Measurements from ENCODE around the gene MFSD12.

MFSD12 gene

GRCh38 chr19:3535235-3535535 is 22.2 kb downstream of the MFSD12 start:
- peaks cover 33% of the 10 kb centered on the region for H3K36me3 ChIP-seq (ENCODE audit: low read depth)
- H3K9me3 ChIP-seq (ENCODE audit: severe bottlenecking), result no peaks in the 10 kb centered on the region
- ATAC-seq (ENCODE audit: low read depth) (no peak), DNase-seq (ENCODE audit: low spot score) (no peak)
- no peaks in the 10 kb centered on the region for H3K4me1 ChIP-seq (ENCODE audit: insufficient read depth, poor library complexity, severe bottlenecking)
- H3K27me3 ChIP-seq (ENCODE audit: insufficient read depth, poor library complexity, severe bottlenecking), result no peaks in the 10 kb centered on the region
- TF ChIP-seq, protein P1, sequence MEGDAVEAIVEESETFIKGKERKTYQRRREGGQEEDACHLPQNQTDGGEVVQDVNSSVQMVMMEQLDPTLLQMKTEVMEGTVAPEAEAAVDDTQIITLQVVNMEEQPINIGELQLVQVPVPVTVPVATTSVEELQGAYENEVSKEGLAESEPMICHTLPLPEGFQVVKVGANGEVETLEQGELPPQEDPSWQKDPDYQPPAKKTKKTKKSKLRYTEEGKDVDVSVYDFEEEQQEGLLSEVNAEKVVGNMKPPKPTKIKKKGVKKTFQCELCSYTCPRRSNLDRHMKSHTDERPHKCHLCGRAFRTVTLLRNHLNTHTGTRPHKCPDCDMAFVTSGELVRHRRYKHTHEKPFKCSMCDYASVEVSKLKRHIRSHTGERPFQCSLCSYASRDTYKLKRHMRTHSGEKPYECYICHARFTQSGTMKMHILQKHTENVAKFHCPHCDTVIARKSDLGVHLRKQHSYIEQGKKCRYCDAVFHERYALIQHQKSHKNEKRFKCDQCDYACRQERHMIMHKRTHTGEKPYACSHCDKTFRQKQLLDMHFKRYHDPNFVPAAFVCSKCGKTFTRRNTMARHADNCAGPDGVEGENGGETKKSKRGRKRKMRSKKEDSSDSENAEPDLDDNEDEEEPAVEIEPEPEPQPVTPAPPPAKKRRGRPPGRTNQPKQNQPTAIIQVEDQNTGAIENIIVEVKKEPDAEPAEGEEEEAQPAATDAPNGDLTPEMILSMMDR (IDR thresholded peaks at IDR 0.05; ENCODE audit: poor library complexity, severe bottlenecking), result no peak
- no peak overlapping the region for H3K4me3 ChIP-seq (ENCODE audit: severe bottlenecking)
- H3K27ac ChIP-seq (ENCODE audit: poor library complexity, severe bottlenecking), result no peak overlapping the region

DNA sequence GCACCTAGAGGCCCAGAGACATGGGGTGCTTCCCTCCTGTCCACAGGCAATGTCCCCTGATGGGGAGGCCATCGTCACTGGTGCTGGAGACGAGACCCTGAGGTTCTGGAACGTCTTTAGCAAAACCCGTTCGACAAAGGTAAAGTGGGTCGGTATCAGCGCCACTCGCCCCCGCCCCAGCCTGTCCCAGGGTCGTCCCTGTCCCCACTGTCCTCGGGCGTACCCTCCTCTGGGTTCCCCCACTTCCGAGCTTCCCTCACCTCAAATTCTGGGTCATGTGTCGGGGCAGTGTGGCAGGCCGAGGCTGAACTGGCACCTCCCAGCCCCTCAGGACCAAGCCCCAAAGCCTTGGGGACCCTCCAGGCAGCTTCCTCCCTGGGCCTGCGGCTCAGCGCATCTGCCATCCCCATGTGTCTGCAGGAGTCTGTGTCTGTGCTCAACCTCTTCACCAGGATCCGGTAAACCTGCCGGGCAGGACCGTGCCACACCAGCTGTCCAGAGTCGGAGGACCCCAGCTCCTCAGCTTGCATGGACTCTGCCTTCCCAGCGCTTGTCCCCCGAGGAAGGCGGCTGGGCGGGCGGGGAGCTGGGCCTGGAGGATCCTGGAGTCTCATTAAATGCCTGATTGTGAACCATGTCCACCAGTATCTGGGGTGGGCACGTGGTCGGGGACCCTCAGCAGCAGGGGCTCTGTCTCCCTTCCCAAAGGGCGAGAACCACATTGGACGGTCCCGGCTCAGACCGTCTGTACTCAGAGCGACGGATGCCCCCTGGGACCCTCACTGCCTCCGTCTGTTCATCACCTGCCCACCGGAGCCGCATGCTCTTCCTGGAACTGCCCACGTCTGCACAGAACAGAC is 22.8 kb downstream of the MFSD12 start:
- DNase-seq (ENCODE audit: low spot score), result no peak
- Histone ChIP-seq H3K27me3 (ENCODE audit: insufficient read depth, poor library complexity, severe bottlenecking) (no peaks in the 10 kb centered on the region), H3K27ac (ENCODE audit: poor library complexity, severe bottlenecking) (no peak overlapping the region), H3K4me3 (ENCODE audit: severe bottlenecking) (no peak overlapping the region), H3K4me1 (ENCODE audit: insufficient read depth, poor library complexity, severe bottlenecking) (no peaks in the 10 kb centered on the region), H3K9me3 (ENCODE audit: severe bottlenecking) (no peaks in the 10 kb centered on the region), H3K36me3 (ENCODE audit: low read depth) (peaks cover 31% of the 10 kb centered on the region)
- ATAC-seq (ENCODE audit: low read depth), result no peak
- TF ChIP-seq, protein P1 (IDR thresholded peaks at IDR 0.05; ENCODE audit: poor library complexity, severe bottlenecking), result no peak

DNA sequence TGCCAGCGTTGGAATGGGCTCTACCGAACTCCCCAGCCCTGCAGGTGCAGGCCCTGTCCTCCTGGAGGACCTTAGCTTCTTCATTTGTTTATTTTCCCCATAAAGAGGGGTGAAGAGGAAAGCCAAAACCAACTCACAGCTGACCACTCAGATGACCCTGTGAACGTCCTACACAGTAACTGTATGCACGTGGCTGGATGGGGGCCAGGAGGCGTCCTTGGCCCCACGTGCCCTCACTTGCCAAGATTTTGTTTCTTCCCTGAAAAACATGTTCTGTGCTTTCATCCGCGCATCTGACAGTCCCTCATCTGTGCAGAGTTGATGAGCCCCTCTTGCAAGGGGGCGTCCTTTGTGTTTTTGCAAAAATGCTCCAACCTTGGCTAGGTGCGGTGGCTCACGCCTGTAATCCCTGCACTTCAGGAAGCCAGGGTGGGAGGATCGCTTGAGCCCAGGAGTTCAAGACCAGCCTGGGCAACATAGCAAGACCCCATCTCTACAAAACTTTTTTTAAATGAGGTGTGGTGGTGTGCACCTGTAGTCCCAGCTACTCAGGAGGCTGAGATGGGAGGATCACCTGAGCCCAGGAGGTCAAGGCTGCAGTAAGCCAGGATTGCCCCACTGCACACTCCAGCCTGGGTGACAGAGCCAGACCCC is 23.7 kb downstream of the MFSD12 start:
- H3K27me3 ChIP-seq (ENCODE audit: insufficient read depth, poor library complexity, severe bottlenecking), result no peaks in the 10 kb centered on the region
- no peak for DNase-seq (ENCODE audit: low spot score)
- no peaks in the 10 kb centered on the region for H3K9me3 ChIP-seq (ENCODE audit: severe bottlenecking)
- no peak for ATAC-seq (ENCODE audit: low read depth)
- H3K4me3 ChIP-seq (ENCODE audit: severe bottlenecking), result no peak overlapping the region
- H3K27ac ChIP-seq (ENCODE audit: poor library complexity, severe bottlenecking), result no peak overlapping the region
- TF ChIP-seq, protein P1 (IDR thresholded peaks at IDR 0.05; ENCODE audit: poor library complexity, severe bottlenecking), result no peak
- no peaks in the 10 kb centered on the region for H3K4me1 ChIP-seq (ENCODE audit: insufficient read depth, poor library complexity, severe bottlenecking)
- H3K36me3 ChIP-seq (ENCODE audit: low read depth), result peaks cover 28% of the 10 kb centered on the region

DNA sequence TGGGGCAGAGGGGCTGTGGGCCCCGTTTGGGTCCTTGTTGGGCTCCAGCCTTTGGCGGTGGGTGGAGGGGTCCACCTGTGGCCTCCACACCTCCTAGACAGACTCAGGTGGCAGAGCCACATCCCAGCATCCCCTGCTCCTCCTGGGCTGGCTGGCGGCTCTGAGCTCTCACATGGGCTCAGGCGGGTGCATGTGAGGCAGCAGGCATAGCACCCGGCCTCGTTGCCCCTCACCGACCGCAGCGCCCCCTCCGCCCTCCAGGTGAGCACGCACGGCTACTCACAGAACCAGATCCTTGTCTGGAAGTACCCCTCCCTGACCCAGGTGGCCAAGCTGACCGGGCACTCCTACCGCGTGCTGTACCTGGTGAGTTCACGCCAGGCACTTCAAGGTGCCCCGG is 24.4 kb downstream of the MFSD12 start:
- TF ChIP-seq, protein P1 (IDR thresholded peaks at IDR 0.05; ENCODE audit: poor library complexity, severe bottlenecking), result no peak
- ATAC-seq (ENCODE audit: low read depth), result no peak
- Histone ChIP-seq H3K4me3 (ENCODE audit: severe bottlenecking) (no peak overlapping the region), H3K27ac (ENCODE audit: poor library complexity, severe bottlenecking) (no peak overlapping the region), H3K27me3 (ENCODE audit: insufficient read depth, poor library complexity, severe bottlenecking) (no peaks in the 10 kb centered on the region), H3K9me3 (ENCODE audit: severe bottlenecking) (no peaks in the 10 kb centered on the region), H3K4me1 (ENCODE audit: insufficient read depth, poor library complexity, severe bottlenecking) (no peaks in the 10 kb centered on the region), H3K36me3 (ENCODE audit: low read depth) (peaks cover 28% of the 10 kb centered on the region)
- no peak for DNase-seq (ENCODE audit: low spot score)
